SK-N-SH (cell line): ENCODE measurements around the gene MEF2D. TPM values are rescaled to one million over a fixed set of nuclear protein-coding genes. Genes with fewer than 3 reads are reported as not detected.

ENCODE experiments used
- CTCF ChIA-PET: fragments of 300-600, 350-600 bp; formaldehyde crosslinking; extraction: SDS; loops from one replicate; lab custom pipeline; 2021; lab: Yijun Ruan, JAX
- POLR2A ChIA-PET: fragments of 350-600 bp; sonication (Branson Sonifier 250); formaldehyde crosslinking; extraction: SDS; loops from one replicate; lab custom pipeline; 2020; ENCODE audit warnings: antibody characterized with exemption, inconsistent platforms; lab: Yijun Ruan, JAX
- DNase-seq: peaks from one replicate; pipeline ENCODE4 v3.0.0; 2012
- H2AFZ ChIP-seq: fragments of 200-600 bp; sonication (generic); 2 replicates; pipeline ENCODE4 v1.8.1; 2016; ENCODE audit warnings: antibody characterized with exemption, mild to moderate bottlenecking, low read depth
- H3F3A ChIP-seq: fragments of 200-600 bp; sonication (generic); replicated peaks from 2 replicates; pipeline ENCODE3; 2016; ENCODE audit warnings: antibody characterized with exemption, mild to moderate bottlenecking; ENCODE audit not compliant: insufficient read depth
- H3K27ac ChIP-seq, 2 experiments: fragments of 200-500 bp in 1 of 2; fragments of 200-600 bp in 1 of 2; sonication (Bioruptor generic) in 1 of 2; sonication (generic), shearing (Covaris generic) in 1 of 2; 2 replicates each; pipeline versions ENCODE4 v1.5.1 to v1.6.1; 2014 to 2016; ENCODE audit warnings: low read depth in 2 of 2, inconsistent platforms in 1 of 2, low read length in 1 of 2, mild to moderate bottlenecking in 1 of 2, mixed read lengths in 1 of 2
- H3K27me3 ChIP-seq: fragments of 200-600 bp; sonication (generic), shearing (Covaris generic); 2 replicates; pipeline ENCODE4 v1.6.1; 2016; ENCODE audit warnings: mixed run types; ENCODE audit not compliant: insufficient read depth
- H3K36me3 ChIP-seq, 2 experiments: fragments of 200-500 bp in 1 of 2; fragments of 200-600 bp in 1 of 2; sonication (Bioruptor generic) in 1 of 2; sonication (generic) in 1 of 2; replicated peaks in 1 of 2; 2 replicates each; pipeline versions ENCODE3 to v1.5.1; 2014 to 2016; ENCODE audit warnings: low read length in 1 of 2, mild to moderate bottlenecking in 1 of 2; ENCODE audit not compliant: insufficient read depth in 2 of 2, control insufficient read depth in 1 of 2
- H3K4me1 ChIP-seq, 2 experiments: fragments of 200-500 bp in 1 of 2; fragments of 200-600 bp in 1 of 2; sonication (Bioruptor generic) in 1 of 2; sonication (generic), shearing (Covaris generic) in 1 of 2; 2 replicates each; pipeline versions ENCODE4 v1.5.1 to v1.6.1; 2014 to 2016; ENCODE audit warnings: low read depth in 1 of 2, low read length in 1 of 2, mixed run types in 1 of 2; ENCODE audit not compliant: insufficient read depth in 2 of 2, control insufficient read depth in 1 of 2
- H3K4me2 ChIP-seq: fragments of 200-600 bp; sonication (generic), shearing (Covaris generic); 2 replicates; pipeline ENCODE4 v1.6.1; 2017; ENCODE audit warnings: mixed run types
- H3K4me3 ChIP-seq, 2 experiments: fragments of 200-500 bp in 1 of 2; fragments of 200-600 bp in 1 of 2; sonication (Bioruptor generic) in 1 of 2; sonication (generic), shearing (Covaris generic) in 1 of 2; 2 replicates each; pipeline versions ENCODE4 v1.5.1 to v1.8.1; 2014 to 2016; ENCODE audit warnings: low read depth in 2 of 2, inconsistent platforms in 1 of 2, low read length in 1 of 2, mild to moderate bottlenecking in 1 of 2, mixed read lengths in 1 of 2, moderate library complexity in 1 of 2
- H3K79me2 ChIP-seq: fragments of 200-600 bp; sonication (generic); 2 replicates; pipeline ENCODE4 v1.8.1; 2017; ENCODE audit warnings: mild to moderate bottlenecking; ENCODE audit not compliant: insufficient read depth
- H3K9ac ChIP-seq: fragments of 200-600 bp; sonication (generic); 2 replicates; pipeline ENCODE4 v1.6.1; 2017; ENCODE audit warnings: mixed run types
- H3K9me2 ChIP-seq: fragments of 200-600 bp; sonication (generic); 2 replicates; pipeline ENCODE4 v1.6.1; 2017; ENCODE audit warnings: mixed run types
- H3K9me3 ChIP-seq: fragments of 200-600 bp; sonication (generic); 2 replicates; pipeline ENCODE4 v1.6.1; 2017; ENCODE audit warnings: mixed run types, mild to moderate bottlenecking, moderate library complexity
- H4K20me1 ChIP-seq: fragments of 200-600 bp; sonication (generic); 2 replicates; pipeline ENCODE4 v1.6.1; 2017; ENCODE audit warnings: mild to moderate bottlenecking, mixed run types; ENCODE audit not compliant: insufficient read depth
- CHD2 ChIP-seq: fragments of 150-350 bp; IDR thresholded peaks from 2 replicates; pipeline ENCODE4 v1.6.1; 2018; ENCODE audit warnings: low read length; ENCODE audit not compliant: partially characterized antibody
- EP300 ChIP-seq, 2 experiments: IDR thresholded peaks; 2 replicates each; pipeline versions ENCODE4 v1.4.0 to v1.6.1; 2012; ENCODE audit warnings: borderline replicate concordance in 1 of 2, low read depth in 1 of 2, low read length in 1 of 2
- EZH2phosphoT487 ChIP-seq: fragments of 200-600 bp; sonication (generic); IDR thresholded peaks from 2 replicates; pipeline ENCODE4 v1.6.1; 2017; ENCODE audit warnings: low read depth, mixed run types, mild to moderate bottlenecking, antibody characterized with exemption, moderate library complexity, borderline replicate concordance
- FOXJ3 ChIP-seq: sonication (generic); formaldehyde crosslinking; IDR thresholded peaks from 2 replicates; pipeline ENCODE4 v1.5.1; 2020; ENCODE audit warnings: mild to moderate bottlenecking, missing genetic modification reagents
- FOXM1 ChIP-seq: IDR thresholded peaks from 2 replicates; pipeline ENCODE4 v1.4.0; 2012; ENCODE audit warnings: low read depth, mild to moderate bottlenecking
- GATA2 ChIP-seq: sonication (generic); formaldehyde crosslinking; IDR thresholded peaks from 2 replicates; pipeline ENCODE4 v1.5.0; 2020; ENCODE audit warnings: mild to moderate bottlenecking, missing genetic modification reagents
- IRF3 ChIP-seq: fragments of 150-350 bp; IDR thresholded peaks from 2 replicates; pipeline ENCODE4 v1.6.1; 2016; ENCODE audit warnings: mild to moderate bottlenecking, low read depth, low read length
- MEF2A ChIP-seq: IDR thresholded peaks from 2 replicates; pipeline ENCODE4 v1.4.0; 2012; ENCODE audit warnings: low read depth, borderline replicate concordance
- MXI1 ChIP-seq: IDR thresholded peaks from 2 replicates; pipeline ENCODE4 v1.6.1; 2012; ENCODE audit warnings: mild to moderate bottlenecking, low read depth, low read length, improper control_type of control experiment
- NRF1 ChIP-seq: IDR thresholded peaks from 2 replicates; pipeline ENCODE4 v1.6.1; 2012; ENCODE audit warnings: low read depth, mild to moderate bottlenecking, low read length
- RAD21 ChIP-seq: IDR thresholded peaks from 2 replicates; pipeline ENCODE4 v1.6.1; 2012; ENCODE audit warnings: mild to moderate bottlenecking, low read length
- RCOR1 ChIP-seq: fragments of 150-350 bp; IDR thresholded peaks from 2 replicates; pipeline ENCODE4 v1.6.1; 2017; ENCODE audit warnings: antibody characterized with exemption, low read length
- REST ChIP-seq: IDR thresholded peaks from 2 replicates; pipeline ENCODE4 v1.6.1; 2012; ENCODE audit warnings: mild to moderate bottlenecking, low read depth, low read length, moderate library complexity
- RXRA ChIP-seq: IDR thresholded peaks from 2 replicates; pipeline ENCODE4 v1.4.0; 2012; ENCODE audit warnings: low read depth, mild to moderate bottlenecking, borderline replicate concordance
- SIN3A ChIP-seq: IDR thresholded peaks from 2 replicates; pipeline ENCODE4 v1.6.1; 2012; ENCODE audit warnings: low read depth, mild to moderate bottlenecking, low read length, moderate library complexity, borderline replicate concordance
- SMC3 ChIP-seq: IDR thresholded peaks from 2 replicates; pipeline ENCODE4 v1.6.1; 2012; ENCODE audit warnings: low read depth, low read length, improper control_type of control experiment
- TAF1 ChIP-seq: IDR thresholded peaks from 2 replicates; pipeline ENCODE4 v1.6.1; 2012; ENCODE audit warnings: low read depth, mild to moderate bottlenecking, low read length, moderate library complexity, borderline replicate concordance
- TEAD4 ChIP-seq: IDR thresholded peaks from 2 replicates; pipeline ENCODE4 v1.4.0; 2012; ENCODE audit warnings: mild to moderate bottlenecking, borderline replicate concordance; ENCODE audit not compliant: insufficient read depth
- USF1 ChIP-seq: IDR thresholded peaks from 2 replicates; pipeline ENCODE4 v1.4.0; 2012; ENCODE audit warnings: low read depth, borderline replicate concordance
- YY1 ChIP-seq: IDR thresholded peaks from 2 replicates; pipeline ENCODE4 v1.4.0; 2012; ENCODE audit warnings: low read depth, mild to moderate bottlenecking
- WGBS: methylation state at CpG from one replicate; pipeline ENCODE4 v1.1.6; 2017; ENCODE audit warnings: low lambda C conversion rate; 5-methylcytosine and 5-hydroxymethylcytosine counted together
- polyA plus RNA-seq, 3 experiments: library from polyadenylated mRNA; depleted of rRNA; stranded (reverse); fragments of >200 nt; gene quantifications; 2 replicates each; pipeline ENCODE4 v1.2.3, GENCODE V29; 2012

Gene MEF2D
- polyA plus RNA-seq, 1 of the 3 experiments (the other 2 are of a cell fraction) = 14.3 TPM

- Histone ChIP-seq H3K27ac (no peak overlapping the region), H3K36me3 (no peaks in the 10 kb centered on the region), H3K9me3 (no peaks in the 10 kb centered on the region), H3K4me2 (no peak overlapping the region), H3K4me1 (no peaks in the 10 kb centered on the region; a peak in 1 of 4 replicates), H3K4me3 (no peak overlapping the region), H3K9me2 (no peaks in the 10 kb centered on the region), H3F3A (peaks cover 9% of the 10 kb centered on the region), H4K20me1 (no peaks in the 10 kb centered on the region)
- no peak for DNase-seq
- TF ChIP-seq FOXJ3 (CRISPR knock-in tag) (no peak), GATA2 (CRISPR knock-in tag) (no peak), NRF1 (no peak), USF1 (no peak), REST (no peak), EZH2phosphoT487 (no peak), RAD21 (no peak), CHD2 (no peak), SIN3A (no peak), RCOR1 (no peak), TAF1 (no peak), TEAD4 (no peak), EP300 (IDR thresholded peaks at IDR 0.05; ENCODE audit: borderline replicate concordance in 1 of 2, low read depth in 1 of 2, low read length in 1 of 2) (no peak), YY1 (no peak), IRF3 (no peak), RXRA (no peak), FOXM1 (no peak), MXI1 (no peak), SMC3 (no peak), MEF2A (no peak)
- TF ChIP-seq, all 33 proteins: peak for 0
- POLR2A ChIA-PET = no interaction called here
- H3K9ac ChIP-seq = no peak overlapping the region
- no peak overlapping the region for H2AFZ ChIP-seq
- WGBS = 68% methylated on average over 9 of the region's 9 CpGs
- H3K27me3 ChIP-seq = peaks cover 44% of the 10 kb centered on the region
- H3K79me2 ChIP-seq = no peaks in the 10 kb centered on the region
- CTCF ChIA-PET = interaction anchor here (1.7 to 5.4 kb wide), 3 partner anchors 55 to 62 kb away, joined by 4 to 112 read pairs (median 12); no protein-coding TSS in a partner anchor
Observed at GRCh38 chr1:156440654-156441437, 59.7 kb downstream of the MEF2D start.
